NCI-H1417 treated with DMSO at 0.1 percent for 48 hours (cell line): ENCODE data around the gene RBMS1.
"Not testable (repeated sequence)": the region's sequence is repeated elsewhere in the genome, so short reads cannot be mapped to it uniquely, and the experiment has no call there.

ENCODE experiments used
- DNase-seq: peaks from one replicate; lab custom pipeline; 2025; lab: John Stamatoyannopoulos, UW

Gene RBMS1

GRCh38 chr2:160501370-160501769 is 7.8 kb upstream of the RBMS1 start:
- no peak for DNase-seq

- DNase-seq: no peak
These were observed 6.3 kb upstream of the RBMS1 start for GRCh38 chr2:160499865-160500264.

GRCh38 chr2:160498137-160498536 is 4.5 kb upstream of the RBMS1 start:
- no peak for DNase-seq

- DNase-seq: no peak
These were observed 616 bp upstream of the RBMS1 start for GRCh38 chr2:160494201-160494644.

GRCh38 chr2:160492401-160493226 is 993 bp downstream of the RBMS1 start:
- no peak for DNase-seq

- no peak for DNase-seq
These were observed 1.7 kb downstream of the RBMS1 start for GRCh38 chr2:160491911-160492371.

GRCh38 chr2:160490733-160491685 is 2.6 kb downstream of the RBMS1 start:
- DNase-seq: no peak

GRCh38 chr2:160489111-160489510 is 4.5 kb downstream of the RBMS1 start:
- no peak for DNase-seq

- DNase-seq: not testable (repeated sequence)
These were observed 5.3 kb downstream of the RBMS1 start for GRCh38 chr2:160488289-160488688.

GRCh38 chr2:160486341-160486740 is 7.3 kb downstream of the RBMS1 start:
- no peak for DNase-seq

- DNase-seq: no peak
These were observed 8.6 kb downstream of the RBMS1 start for GRCh38 chr2:160484859-160485520.

GRCh38 chr2:160482673-160483072 is 10.9 kb downstream of the RBMS1 start:
- DNase-seq: no peak

GRCh38 chr2:160479269-160479668 is 14.3 kb downstream of the RBMS1 start:
- no peak for DNase-seq

GRCh38 chr2:160478660-160479059 is 14.9 kb downstream of the RBMS1 start:
- no peak for DNase-seq

GRCh38 chr2:160477032-160477431 is 16.6 kb downstream of the RBMS1 start:
- no peak for DNase-seq

GRCh38 chr2:160474891-160475787 is 18.5 kb downstream of the RBMS1 start:
- no peak for DNase-seq

GRCh38 chr2:160474319-160474645 is 19.3 kb downstream of the RBMS1 start:
- DNase-seq: no peak

GRCh38 chr2:160473468-160474318 is 19.9 kb downstream of the RBMS1 start:
- no peak for DNase-seq

- DNase-seq: no peak
These were observed 20.8 kb downstream of the RBMS1 start for GRCh38 chr2:160472839-160473251.

- DNase-seq: no peak
These were observed 21.7 kb downstream of the RBMS1 start for GRCh38 chr2:160471950-160472349.
